ENCODE data around the gene ANHX.

Gene ANHX

GRCh38 chr12:133234971-133235370 lies 706 bp downstream of the ANHX start:
- no peak for DNase-seq (ENCODE audit: low read depth)
- no peak overlapping the region for H3K4me3 ChIP-seq (ENCODE audit: low read length)
- TF ChIP-seq CTCF (IDR thresholded peaks at IDR 0.05; ENCODE audit: insufficient read depth, low read depth, low read length, missing control alignments) = no peak

GRCh38 chr12:133233993-133234564 lies 1.6 kb downstream of the ANHX start:
- TF ChIP-seq CTCF (IDR thresholded peaks at IDR 0.05; ENCODE audit: insufficient read depth, low read depth, low read length, missing control alignments) = no peak
- no peak for DNase-seq (ENCODE audit: low read depth)
- H3K4me3 ChIP-seq (ENCODE audit: low read length) = no peak overlapping the region

- no peak for DNase-seq (ENCODE audit: low read depth)
- no peak for TF ChIP-seq CTCF (IDR thresholded peaks at IDR 0.05; ENCODE audit: insufficient read depth, low read depth, low read length, missing control alignments)
- no peak overlapping the region for H3K4me3 ChIP-seq (ENCODE audit: low read length)
Measured at GRCh38 chr12:133233006-133233405, 2.7 kb downstream of the ANHX start.

- DNase-seq (ENCODE audit: low read depth) = no peak
- no peak overlapping the region for H3K4me3 ChIP-seq (ENCODE audit: low read length)
- no peak for TF ChIP-seq CTCF (IDR thresholded peaks at IDR 0.05; ENCODE audit: insufficient read depth, low read depth, low read length, missing control alignments)
Measured at GRCh38 chr12:133231001-133231400, 4.7 kb downstream of the ANHX start.

GRCh38 chr12:133227281-133227852 lies 8.3 kb downstream of the ANHX start:
- TF ChIP-seq CTCF (IDR thresholded peaks at IDR 0.05; ENCODE audit: insufficient read depth, low read depth, low read length, missing control alignments) = no peak
- H3K4me3 ChIP-seq (ENCODE audit: low read length) = no peak overlapping the region
- no peak for DNase-seq (ENCODE audit: low read depth)

GRCh38 chr12:133226690-133227089 lies 9.0 kb downstream of the ANHX start:
- no peak for TF ChIP-seq CTCF (IDR thresholded peaks at IDR 0.05; ENCODE audit: insufficient read depth, low read depth, low read length, missing control alignments)
- no peak overlapping the region for H3K4me3 ChIP-seq (ENCODE audit: low read length)
- no peak for DNase-seq (ENCODE audit: low read depth)

GRCh38 chr12:133225527-133225926 lies 10.2 kb downstream of the ANHX start:
- no peak for DNase-seq (ENCODE audit: low read depth)
- no peak for TF ChIP-seq CTCF (IDR thresholded peaks at IDR 0.05; ENCODE audit: insufficient read depth, low read depth, low read length, missing control alignments)
- no peak overlapping the region for H3K4me3 ChIP-seq (ENCODE audit: low read length)
